ENCODE results near the gene ENOX1.
"Not testable (repeated sequence)": the region's sequence is repeated elsewhere in the genome, so short reads cannot be mapped to it uniquely, and the experiment has no call there.

The ENOX1 gene

GRCh38 chr13:43473437-43473836, 313.3 kb downstream of the ENOX1 start:
- DNase-seq, result no peak

DNA sequence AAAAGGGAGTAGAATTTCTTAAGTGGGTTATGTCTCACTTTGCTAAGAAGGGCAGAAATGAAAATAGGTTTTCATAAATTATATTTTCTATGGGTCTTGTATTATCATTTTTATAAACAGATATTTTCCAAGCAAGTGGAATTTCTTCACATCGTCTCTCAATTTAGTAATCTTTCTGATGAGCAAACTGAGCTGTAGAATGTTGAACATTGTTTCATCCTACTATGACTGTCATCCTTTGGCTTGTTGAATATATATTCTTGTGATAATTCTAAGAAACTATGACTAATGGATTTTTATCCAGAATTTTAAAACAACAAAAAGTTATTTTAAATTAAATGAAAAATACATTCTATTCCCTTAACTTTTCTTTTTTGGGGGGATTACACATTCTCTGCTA, 313.8 kb downstream of the ENOX1 start:
- DNase-seq, result no peak

DNA sequence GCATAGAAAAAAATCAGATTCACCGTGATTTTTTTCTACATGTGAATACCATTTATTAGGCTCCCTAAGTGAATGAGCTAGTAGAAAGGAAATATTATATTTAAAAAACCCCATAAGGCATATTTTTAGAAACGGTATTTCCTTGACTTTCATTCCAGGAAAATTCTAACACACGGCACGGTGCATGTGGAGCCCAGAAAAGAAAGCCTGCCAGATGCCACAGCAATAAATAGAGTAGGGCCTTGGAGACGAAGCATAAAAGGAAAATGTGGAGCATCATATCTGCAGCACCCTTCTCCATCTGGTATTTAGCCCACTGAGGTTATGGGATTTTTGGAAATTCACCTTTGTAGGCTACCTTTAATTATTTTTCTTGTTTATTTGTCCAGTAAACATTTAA, 314.4 kb downstream of the ENOX1 start:
- peak; percentile 49 for DNase-seq

DNA sequence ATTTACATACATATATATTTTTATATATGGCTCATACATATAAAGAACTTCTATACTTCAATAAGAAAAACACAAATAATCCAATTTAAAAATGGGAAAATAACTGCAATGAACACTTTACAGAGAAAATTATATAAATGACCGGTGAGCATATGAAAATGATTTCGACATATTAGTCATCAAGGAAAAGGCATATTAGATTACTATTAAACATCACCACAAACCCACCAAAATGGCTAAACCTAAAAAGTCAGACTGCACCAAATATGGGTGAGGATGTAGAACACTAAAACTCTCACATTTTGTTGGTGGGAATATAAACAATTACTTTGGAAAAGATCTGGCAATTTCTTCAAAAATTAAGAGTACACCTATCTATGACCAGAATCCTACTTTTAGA, 316.2 kb downstream of the ENOX1 start:
- no peak for DNase-seq

DNA sequence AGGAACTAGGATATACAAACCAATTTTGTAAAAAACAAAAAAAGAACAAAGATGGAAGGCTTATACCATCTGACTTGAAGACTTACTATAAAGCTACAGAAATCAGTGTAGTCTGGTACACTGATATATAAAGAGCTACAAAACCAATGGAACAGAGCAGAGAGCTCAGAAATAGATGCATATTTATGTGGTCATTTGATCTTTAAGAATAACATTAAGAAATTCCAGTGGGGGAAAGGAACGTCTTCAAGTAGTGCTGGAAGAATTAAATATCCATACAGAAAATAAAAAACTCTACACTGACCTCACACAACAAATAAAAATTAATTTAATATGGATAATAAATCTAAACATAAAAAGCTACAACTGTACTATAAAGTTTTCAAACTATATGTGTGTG, 317.0 kb downstream of the ENOX1 start:
- no peak for DNase-seq

GRCh38 chr13:43464578-43465264, 322.1 kb downstream of the ENOX1 start:
- no peak for DNase-seq

DNA sequence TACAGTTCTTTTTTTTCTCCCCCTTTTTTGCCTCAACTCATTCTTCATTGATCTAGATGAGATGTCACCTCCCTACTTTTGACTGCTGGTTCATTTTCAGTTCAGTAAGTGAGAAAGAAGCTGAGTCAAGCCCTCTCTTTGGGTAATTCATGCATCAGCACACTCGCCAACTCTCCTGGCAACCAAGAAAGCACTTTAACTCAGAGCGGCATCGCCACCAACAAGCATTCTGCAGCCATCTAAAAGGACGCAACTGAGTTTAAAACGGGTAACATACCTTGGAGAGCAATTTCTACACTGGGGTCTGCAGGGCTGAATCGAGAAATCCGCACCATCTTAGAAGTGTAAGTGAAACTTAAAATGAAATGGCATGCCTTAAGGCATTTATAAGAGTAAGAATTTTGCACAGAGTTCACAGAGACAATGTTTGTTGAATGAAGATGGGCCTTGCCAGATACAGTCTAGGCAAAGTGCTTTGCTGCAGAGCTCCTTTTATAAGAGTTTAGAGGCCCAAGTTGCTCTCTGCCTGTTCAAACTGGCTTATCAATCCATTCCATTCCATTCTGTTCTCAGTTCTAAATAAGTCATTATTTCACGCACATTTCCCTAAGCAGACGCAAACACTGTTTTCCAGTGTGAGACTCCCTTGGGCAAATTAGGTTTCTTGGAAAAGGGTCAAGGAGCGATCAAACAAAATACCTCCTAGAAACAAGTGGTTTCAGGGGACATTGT, 338.0 kb downstream of the ENOX1 start:
- no peak for DNase-seq

GRCh38 chr13:43446126-43446525, 340.6 kb downstream of the ENOX1 start:
- DNase-seq, result no peak

- no peak for DNase-seq
Observed at GRCh38 chr13:43445668-43446067, 341.1 kb downstream of the ENOX1 start.

- no peak for DNase-seq
Observed at GRCh38 chr13:43444081-43444480, 342.7 kb downstream of the ENOX1 start.

DNA sequence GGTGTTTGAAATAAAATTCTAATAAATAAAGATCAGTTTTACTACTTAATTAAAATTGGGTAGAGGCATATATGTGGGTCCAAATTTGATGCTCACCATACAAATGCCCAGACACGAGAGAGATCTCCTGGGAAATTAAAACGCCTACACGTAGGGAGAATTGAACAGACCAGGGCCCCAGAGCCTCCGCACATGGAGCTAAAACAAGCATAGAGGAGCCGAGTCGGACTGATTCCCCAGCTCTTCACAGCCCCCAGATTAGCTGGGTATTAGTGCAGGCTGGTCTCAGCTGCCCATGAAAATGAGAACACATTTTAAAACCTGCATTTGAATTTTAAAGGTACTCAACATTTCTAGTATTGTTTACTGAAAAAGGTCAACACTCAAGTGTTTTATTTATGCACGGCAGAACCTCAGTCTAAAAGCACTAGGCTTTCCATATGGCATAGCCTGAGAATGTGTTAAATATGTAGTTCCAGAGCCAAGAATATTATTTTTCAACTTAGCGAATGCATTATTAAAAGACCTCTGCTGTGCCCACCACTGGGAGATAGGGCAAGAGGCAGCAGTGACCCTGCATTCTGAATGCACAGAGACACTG, 344.8 kb downstream of the ENOX1 start:
- DNase-seq, result no peak

- DNase-seq, result no peak
Observed at GRCh38 chr13:43441464-43441863, 345.3 kb downstream of the ENOX1 start.

- DNase-seq, result no peak
Observed at GRCh38 chr13:43434191-43434590, 352.6 kb downstream of the ENOX1 start.

DNA sequence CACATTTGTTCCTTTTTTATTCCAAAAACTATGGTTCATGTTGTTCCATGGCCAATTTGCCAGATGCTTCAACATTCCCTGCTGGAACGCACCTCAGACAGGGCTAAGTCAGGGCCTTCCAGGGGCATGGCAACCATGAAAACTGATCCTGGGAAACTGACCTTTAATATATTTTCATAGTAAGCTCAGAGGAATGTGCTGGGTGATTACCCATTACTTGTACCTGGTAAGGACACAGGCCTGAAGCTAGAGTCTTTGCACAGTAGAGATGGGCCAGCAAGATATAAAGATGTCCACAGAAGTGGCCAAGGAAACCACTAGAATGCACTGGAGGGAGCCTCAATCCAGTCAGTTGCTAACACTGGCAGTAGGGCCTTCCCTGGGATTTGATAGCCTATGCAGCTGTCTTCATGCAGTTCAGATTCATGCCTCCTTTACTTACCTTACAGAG, 353.1 kb downstream of the ENOX1 start:
- no peak for DNase-seq

GRCh38 chr13:43432958-43433357, 353.8 kb downstream of the ENOX1 start:
- no peak for DNase-seq

- no peak for DNase-seq
Observed at GRCh38 chr13:43431841-43432240, 354.9 kb downstream of the ENOX1 start.

DNA sequence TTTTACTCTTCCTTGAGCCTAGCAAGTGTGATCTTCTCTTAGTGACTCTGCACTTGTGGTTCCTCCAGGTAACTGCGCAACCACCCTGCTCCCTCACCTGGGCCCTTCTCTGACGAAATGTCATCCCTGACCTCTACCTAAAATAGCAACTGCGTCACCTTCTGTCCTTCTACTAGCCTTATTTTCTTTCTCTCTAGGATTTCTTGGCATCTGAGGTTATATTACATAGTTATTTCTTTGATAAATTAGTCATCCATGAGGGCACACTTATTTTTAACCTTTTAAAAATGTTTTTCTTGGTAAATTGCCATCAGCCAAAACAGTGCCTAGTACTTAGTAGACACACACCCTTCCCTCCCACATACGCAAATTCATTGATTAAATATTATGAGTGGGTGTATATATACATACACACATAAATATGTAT, 355.5 kb downstream of the ENOX1 start:
- no peak for DNase-seq

DNA sequence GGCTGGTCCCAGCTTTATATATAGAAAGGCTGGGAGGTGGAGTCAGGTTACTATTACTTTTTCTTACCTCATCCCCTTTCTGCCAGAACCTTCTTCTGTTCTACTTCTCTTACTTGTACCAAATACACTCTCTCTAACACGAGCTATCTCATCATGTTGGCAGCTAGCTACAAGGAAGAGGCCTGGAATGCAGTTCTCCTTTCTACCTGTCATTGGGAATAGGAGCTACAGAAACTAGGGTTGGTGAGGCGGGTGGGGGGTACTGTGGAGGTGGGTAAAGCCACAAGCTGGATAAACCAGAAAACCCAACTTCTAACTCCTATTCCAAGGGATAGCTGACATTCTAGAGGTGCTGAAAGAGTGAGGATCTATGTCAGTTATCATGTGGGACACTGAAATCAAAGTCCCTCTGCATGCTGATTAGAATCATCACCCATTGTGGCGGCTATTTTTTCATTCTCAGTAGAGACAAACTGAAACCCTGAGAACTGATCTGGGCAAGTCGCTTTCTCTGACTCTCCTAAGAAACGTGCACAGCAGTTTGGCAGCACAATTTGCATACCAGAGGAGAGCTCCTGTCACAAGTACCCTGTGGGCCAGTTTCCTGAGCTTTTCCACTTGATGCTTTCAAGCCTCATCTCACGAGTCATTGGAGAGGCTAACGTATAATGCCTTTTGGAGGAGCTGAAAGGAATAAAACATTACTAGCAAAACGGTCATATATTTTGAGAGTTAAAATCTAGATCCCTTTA, 358.1 kb downstream of the ENOX1 start:
- no peak for DNase-seq

DNA sequence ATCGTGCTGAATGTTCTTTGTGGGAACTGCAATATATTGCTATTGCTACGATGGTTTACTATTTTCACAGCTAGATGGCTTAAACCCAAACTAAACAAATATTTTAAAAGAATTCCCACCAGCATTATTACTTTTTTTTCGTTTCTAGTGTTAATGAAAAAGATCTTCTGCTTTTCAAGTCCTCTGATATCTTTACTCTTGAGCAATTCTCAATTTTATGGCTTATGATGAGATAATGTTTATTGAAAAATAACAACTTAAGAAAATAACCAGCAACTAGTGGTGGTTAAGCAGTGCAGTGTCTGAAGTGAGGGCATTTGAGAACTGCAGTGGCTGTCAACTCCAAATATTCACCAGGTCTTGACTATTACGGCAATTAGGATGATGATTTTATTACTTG, 360.4 kb downstream of the ENOX1 start:
- no peak for DNase-seq

- no peak for DNase-seq
Observed at GRCh38 chr13:43425234-43425633, 361.5 kb downstream of the ENOX1 start.

DNA sequence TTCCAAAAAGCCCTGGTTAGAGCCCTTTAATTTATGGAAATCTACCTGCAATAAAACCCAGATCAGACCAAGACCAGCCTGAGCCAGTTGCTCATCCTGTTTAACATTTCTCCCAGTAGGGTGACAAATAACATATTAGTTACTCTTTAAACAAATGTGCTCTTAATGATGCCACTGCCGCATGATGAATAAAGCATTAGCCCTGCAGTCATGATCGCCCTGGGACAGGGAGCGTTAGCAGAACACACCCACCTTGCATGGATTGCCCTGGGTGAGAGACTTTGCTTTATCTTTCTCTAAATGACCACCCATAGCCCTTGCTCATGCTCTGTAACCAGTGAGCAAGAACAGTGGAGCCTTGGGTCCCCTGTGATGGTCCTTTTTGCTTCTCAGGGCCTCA, 362.4 kb downstream of the ENOX1 start:
- DNase-seq, result no peak

GRCh38 chr13:43422116-43422515, 364.7 kb downstream of the ENOX1 start:
- no peak for DNase-seq

- DNase-seq, result not testable (repeated sequence)
Observed at GRCh38 chr13:43416842-43417241, 369.9 kb downstream of the ENOX1 start.
